ENCODE measurements around the gene VEPH1.

The VEPH1 gene

GRCh38 chr3:157393113-157393512, 110.1 kb downstream of the VEPH1 start:
- DNase-seq (ENCODE audit: low spot score): no peak
- Histone ChIP-seq H3K27ac (ENCODE audit: poor library complexity, severe bottlenecking) (no peak overlapping the region), H3K4me1 (ENCODE audit: insufficient read depth, poor library complexity, severe bottlenecking) (peaks cover 17% of the 10 kb centered on the region), H3K4me3 (ENCODE audit: severe bottlenecking) (no peak overlapping the region), H3K27me3 (ENCODE audit: insufficient read depth, poor library complexity, severe bottlenecking) (no peaks in the 10 kb centered on the region), H3K9me3 (ENCODE audit: severe bottlenecking) (no peaks in the 10 kb centered on the region), H3K36me3 (ENCODE audit: low read depth) (no peaks in the 10 kb centered on the region)
- 0 out of 3 replicates have a peak, but pooled peaks have one; percentile 19 for ATAC-seq (ENCODE audit: low read depth)
- TF ChIP-seq, protein P1, sequence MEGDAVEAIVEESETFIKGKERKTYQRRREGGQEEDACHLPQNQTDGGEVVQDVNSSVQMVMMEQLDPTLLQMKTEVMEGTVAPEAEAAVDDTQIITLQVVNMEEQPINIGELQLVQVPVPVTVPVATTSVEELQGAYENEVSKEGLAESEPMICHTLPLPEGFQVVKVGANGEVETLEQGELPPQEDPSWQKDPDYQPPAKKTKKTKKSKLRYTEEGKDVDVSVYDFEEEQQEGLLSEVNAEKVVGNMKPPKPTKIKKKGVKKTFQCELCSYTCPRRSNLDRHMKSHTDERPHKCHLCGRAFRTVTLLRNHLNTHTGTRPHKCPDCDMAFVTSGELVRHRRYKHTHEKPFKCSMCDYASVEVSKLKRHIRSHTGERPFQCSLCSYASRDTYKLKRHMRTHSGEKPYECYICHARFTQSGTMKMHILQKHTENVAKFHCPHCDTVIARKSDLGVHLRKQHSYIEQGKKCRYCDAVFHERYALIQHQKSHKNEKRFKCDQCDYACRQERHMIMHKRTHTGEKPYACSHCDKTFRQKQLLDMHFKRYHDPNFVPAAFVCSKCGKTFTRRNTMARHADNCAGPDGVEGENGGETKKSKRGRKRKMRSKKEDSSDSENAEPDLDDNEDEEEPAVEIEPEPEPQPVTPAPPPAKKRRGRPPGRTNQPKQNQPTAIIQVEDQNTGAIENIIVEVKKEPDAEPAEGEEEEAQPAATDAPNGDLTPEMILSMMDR (IDR thresholded peaks at IDR 0.05; ENCODE audit: poor library complexity, severe bottlenecking): no peak

DNA sequence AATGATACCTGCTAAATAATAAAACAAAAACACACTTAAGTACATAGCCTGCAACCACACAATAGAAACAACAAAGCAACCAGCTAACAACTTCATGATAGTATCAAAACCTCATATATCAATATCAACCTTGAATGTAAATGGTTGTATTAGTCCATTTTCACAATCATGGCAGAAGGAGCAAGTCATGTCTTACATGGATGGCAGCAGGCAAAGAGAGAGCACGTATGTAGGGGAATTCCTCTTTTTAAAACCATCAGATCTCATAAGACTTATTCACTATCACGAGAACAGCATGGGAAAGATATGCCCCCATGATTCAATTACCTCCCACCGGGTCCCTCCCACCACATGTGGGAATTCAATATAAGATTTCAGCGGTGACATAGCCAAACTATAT, 111.1 kb downstream of the VEPH1 start:
- no peak for DNase-seq (ENCODE audit: low spot score)
- Histone ChIP-seq H3K9me3 (ENCODE audit: severe bottlenecking) (no peaks in the 10 kb centered on the region), H3K27me3 (ENCODE audit: insufficient read depth, poor library complexity, severe bottlenecking) (no peaks in the 10 kb centered on the region), H3K4me3 (ENCODE audit: severe bottlenecking) (no peak overlapping the region), H3K27ac (ENCODE audit: poor library complexity, severe bottlenecking) (no peak overlapping the region), H3K4me1 (ENCODE audit: insufficient read depth, poor library complexity, severe bottlenecking) (peaks cover 18% of the 10 kb centered on the region), H3K36me3 (ENCODE audit: low read depth) (no peaks in the 10 kb centered on the region)
- TF ChIP-seq, protein P1 (IDR thresholded peaks at IDR 0.05; ENCODE audit: poor library complexity, severe bottlenecking): no peak
- no peak for ATAC-seq (ENCODE audit: low read depth)

DNA sequence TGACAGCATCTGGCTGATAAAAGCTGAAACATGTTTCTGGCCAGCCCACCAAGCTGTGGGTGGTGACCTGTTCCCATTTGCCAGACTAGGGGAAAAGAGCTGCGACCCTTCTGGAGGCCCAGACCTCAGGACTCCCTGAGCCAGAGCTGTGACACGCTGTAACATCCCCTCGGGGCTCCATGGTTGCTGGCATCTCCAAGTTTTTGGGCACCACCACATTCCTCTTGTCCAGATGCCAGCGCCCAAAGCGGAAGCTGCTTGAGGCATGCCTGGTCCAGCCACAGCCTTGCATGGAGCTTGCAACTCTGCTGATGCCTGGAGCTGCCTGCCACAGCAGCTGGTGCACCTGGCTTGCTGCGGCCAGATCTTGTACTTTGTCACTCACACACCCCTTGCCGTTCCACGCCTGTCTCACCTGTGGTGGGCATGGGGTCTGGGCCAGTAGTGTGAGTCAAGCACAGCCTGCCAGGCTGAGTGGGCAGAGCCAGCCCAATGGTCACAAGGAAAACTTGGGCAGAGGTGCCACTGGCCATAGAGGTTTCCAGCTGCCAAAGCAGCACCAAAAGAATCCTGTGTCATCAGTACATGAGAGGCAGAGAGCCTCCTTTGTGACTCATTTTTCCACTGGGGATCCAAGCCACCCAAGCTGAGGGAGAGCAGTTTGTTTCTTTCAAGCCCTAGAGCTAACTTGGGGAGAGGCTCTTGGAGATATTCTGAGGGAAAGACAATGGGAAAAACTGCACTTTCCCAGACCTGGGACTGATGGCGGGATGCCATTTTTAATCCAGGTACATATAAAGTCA, 112.3 kb downstream of the VEPH1 start:
- ATAC-seq (ENCODE audit: low read depth) (no peak), DNase-seq (ENCODE audit: low spot score) (no peak)
- no peak overlapping the region for H3K27ac ChIP-seq (ENCODE audit: poor library complexity, severe bottlenecking)
- no peaks in the 10 kb centered on the region for H3K27me3 ChIP-seq (ENCODE audit: insufficient read depth, poor library complexity, severe bottlenecking)
- no peaks in the 10 kb centered on the region for H3K9me3 ChIP-seq (ENCODE audit: severe bottlenecking)
- no peak overlapping the region for H3K4me3 ChIP-seq (ENCODE audit: severe bottlenecking)
- TF ChIP-seq, protein P1 (IDR thresholded peaks at IDR 0.05; ENCODE audit: poor library complexity, severe bottlenecking): no peak
- no peaks in the 10 kb centered on the region for H3K36me3 ChIP-seq (ENCODE audit: low read depth)
- peaks cover 18% of the 10 kb centered on the region for H3K4me1 ChIP-seq (ENCODE audit: insufficient read depth, poor library complexity, severe bottlenecking)

DNA sequence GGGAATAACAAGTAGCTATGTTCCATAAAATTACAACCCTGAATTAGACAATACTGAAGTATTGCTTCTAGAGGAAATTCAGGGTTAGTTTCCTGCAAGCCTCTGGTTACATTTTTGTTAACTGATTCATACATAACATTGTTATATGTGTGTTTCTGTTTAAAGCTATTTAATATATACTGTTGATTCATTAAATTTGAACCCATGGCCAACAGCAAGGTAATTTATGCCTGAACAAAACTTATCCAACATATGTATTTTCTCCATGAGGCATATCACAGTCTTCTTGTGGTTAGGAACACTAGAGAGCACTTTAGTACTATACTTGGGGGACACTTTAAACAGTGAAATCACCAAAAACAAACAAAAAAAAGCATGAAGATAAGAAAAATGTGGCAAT, 114.2 kb downstream of the VEPH1 start:
- no peak for DNase-seq (ENCODE audit: low spot score)
- Histone ChIP-seq H3K27me3 (ENCODE audit: insufficient read depth, poor library complexity, severe bottlenecking) (no peaks in the 10 kb centered on the region), H3K27ac (ENCODE audit: poor library complexity, severe bottlenecking) (no peak overlapping the region), H3K36me3 (ENCODE audit: low read depth) (no peaks in the 10 kb centered on the region), H3K9me3 (ENCODE audit: severe bottlenecking) (no peaks in the 10 kb centered on the region), H3K4me1 (ENCODE audit: insufficient read depth, poor library complexity, severe bottlenecking) (peaks cover 18% of the 10 kb centered on the region), H3K4me3 (ENCODE audit: severe bottlenecking) (no peak overlapping the region)
- TF ChIP-seq, protein P1 (IDR thresholded peaks at IDR 0.05; ENCODE audit: poor library complexity, severe bottlenecking): no peak
- ATAC-seq (ENCODE audit: low read depth): peak; percentile 53; the same call in 1 of the 3 replicates

All from RWPE2 (cell line).